ENCODE data around the gene TAAR9.

- TF ChIP-seq CTCF (IDR thresholded peaks at IDR 0.05) (no peak), EZH2 (IDR thresholded peaks at IDR 0.05; ENCODE audit: borderline replicate concordance, insufficient read depth, low read depth, low read length, poor library complexity, severe bottlenecking) (no peak)
These were observed 42.4 kb upstream of the TAAR9 start for GRCh38 chr6:132495604-132496079.
